HepG2 (cell line): Measurements from ENCODE around the gene PEX13. TPM values are rescaled to one million over a fixed set of nuclear protein-coding genes. Genes with fewer than 3 reads are reported as not detected.

Experiments used
- CBFB ChIP-seq: sonication (generic); formaldehyde crosslinking; IDR thresholded peaks from 2 replicates; pipeline ENCODE4 v1.4.0; 2020; ENCODE audit warnings: missing genetic modification reagents
- ELF1 ChIP-seq: sonication (generic); formaldehyde crosslinking; IDR thresholded peaks from 2 replicates; pipeline ENCODE4 v1.4.0; 2020; ENCODE audit warnings: missing genetic modification reagents
- HMG20A ChIP-seq: IDR thresholded peaks from 2 replicates; pipeline ENCODE4 v1.6.1; 2016; ENCODE audit warnings: borderline replicate concordance
- IKZF4 ChIP-seq: sonication (generic); formaldehyde crosslinking; IDR thresholded peaks from 2 replicates; pipeline ENCODE4 v1.5.1; 2020; ENCODE audit warnings: borderline replicate concordance, mild to moderate bottlenecking, low read depth, missing genetic modification reagents; ENCODE audit errors: not compliant biosample characterization
- KLF13 ChIP-seq: sonication (generic); formaldehyde crosslinking; IDR thresholded peaks from 2 replicates; pipeline ENCODE4 v1.4.0; 2020; ENCODE audit warnings: mild to moderate bottlenecking, missing genetic modification reagents
- LCORL ChIP-seq, 2 experiments: fragments of 450-650 bp in 1 of 2; sonication (generic) in 1 of 2; formaldehyde crosslinking in 1 of 2; IDR thresholded peaks; 2 replicates each; pipeline versions ENCODE4 v1.5.0 to v1.6.1; 2017 to 2020; ENCODE audit warnings: antibody characterized with exemption in 1 of 2, missing genetic modification reagents in 1 of 2
- MBNL3 ChIP-seq: fragments of 250-450 bp; sonication (Bioruptor Pico); conservative IDR thresholded peaks from 2 replicates; pipeline ENCODE4 v1.8.0; 2022; ENCODE audit warnings: mild to moderate bottlenecking, inconsistent platforms
- MED8 ChIP-seq: sonication (generic); formaldehyde crosslinking; IDR thresholded peaks from 2 replicates; pipeline ENCODE4 v1.8.1; 2023; ENCODE audit warnings: mild to moderate bottlenecking, missing genetic modification reagents; ENCODE audit not compliant: insufficient replicate concordance
- MEIS2 ChIP-seq: sonication (generic); formaldehyde crosslinking; IDR thresholded peaks from 2 replicates; pipeline ENCODE4 v1.9.0; 2021; ENCODE audit warnings: mild to moderate bottlenecking, missing genetic modification reagents
- POLR2AphosphoS5 ChIP-seq: IDR thresholded peaks from 2 replicates; pipeline ENCODE4 v1.6.1; 2012; ENCODE audit warnings: low read depth, low read length
- RARG ChIP-seq: sonication (generic); formaldehyde crosslinking; IDR thresholded peaks from 2 replicates; pipeline ENCODE4 v1.4.0; 2020; ENCODE audit warnings: low read depth, mild to moderate bottlenecking, missing genetic modification reagents
- SNAPC2 ChIP-seq: sonication (generic); formaldehyde crosslinking; IDR thresholded peaks from 2 replicates; pipeline ENCODE4 v1.8.1; 2022; ENCODE audit warnings: mild to moderate bottlenecking, missing genetic modification reagents
- SOX13 ChIP-seq, 3 experiments: fragments of 450-650 bp in 1 of 3; sonication (generic) in 1 of 3; formaldehyde crosslinking in 1 of 3; IDR thresholded peaks in 2 of 3; conservative IDR thresholded peaks in 1 of 3; 2 replicates each; pipeline versions ENCODE4 v1.5.0 to v1.6.1; 2016 to 2020; ENCODE audit warnings: antibody characterized with exemption in 1 of 3, mild to moderate bottlenecking in 1 of 3, missing compliant biosample characterization in 1 of 3, missing genetic modification reagents in 1 of 3, moderate library complexity in 1 of 3
- STAT5B ChIP-seq: sonication (generic); formaldehyde crosslinking; IDR thresholded peaks from 2 replicates; pipeline ENCODE4 v1.4.0; 2020; ENCODE audit warnings: missing genetic modification reagents
- ZFP36L2 ChIP-seq: sonication (generic); formaldehyde crosslinking; IDR thresholded peaks from 2 replicates; pipeline ENCODE4 v1.4.0; 2020; ENCODE audit warnings: missing genetic modification reagents
- ZKSCAN8 ChIP-seq: IDR thresholded peaks from 2 replicates; pipeline ENCODE4 v1.6.1; 2016; ENCODE audit warnings: borderline replicate concordance, missing genetic modification reagents, missing compliant biosample characterization
- ZNF224 ChIP-seq: sonication (generic); formaldehyde crosslinking; IDR thresholded peaks from 2 replicates; pipeline ENCODE4 v1.5.0; 2020; ENCODE audit warnings: mild to moderate bottlenecking, missing genetic modification reagents
- ZNF33B ChIP-seq: sonication (generic); formaldehyde crosslinking; IDR thresholded peaks from 2 replicates; pipeline ENCODE4 v1.5.1; 2020; ENCODE audit warnings: mild to moderate bottlenecking, missing genetic modification reagents
- ZNF567 ChIP-seq: sonication (generic); formaldehyde crosslinking; IDR thresholded peaks from 2 replicates; pipeline ENCODE4 v1.8.1; 2023; ENCODE audit warnings: mild to moderate bottlenecking, missing genetic modification reagents, borderline replicate concordance
- polyA plus RNA-seq, 8 experiments: library from polyadenylated mRNA; depleted of rRNA in 3 of 8; stranded (reverse) in 7 of 8; unstranded in 1 of 8; fragments of >200 nt; fragmentation: Illumina TruSeq in 4 of 8; extraction: Trizol in 4 of 8; gene quantifications; 2 replicates each; pipeline versions ENCODE4 v1.2.1 to v1.2.3, GENCODE V29; 2011 to 2016; ENCODE audit warnings: low read depth in 4 of 8, missing spikeins in 1 of 8, mixed read lengths in 1 of 8; ENCODE audit not compliant: insufficient read depth in 1 of 8
- total RNA-seq, 5 experiments: library from RNA; depleted of rRNA; stranded (reverse); fragments of >200 nt; fragmentation: Illumina TruSeq; extraction: Trizol; gene quantifications; 2 replicates each; pipeline ENCODE4 v1.2.3, GENCODE V29; 2016; ENCODE audit warnings: low read depth in 1 of 5
- TF ChIP-seq, protein P1 (sequence below), 2 experiments: fragments of 450-650 bp in 1 of 2; sonication (generic) in 1 of 2; formaldehyde crosslinking in 1 of 2; IDR thresholded peaks; 2 replicates each; pipeline versions ENCODE4 v1.6.1 to v1.8.0; 2016 to 2022; ENCODE audit warnings: antibody characterized with exemption in 1 of 2, mild to moderate bottlenecking in 1 of 2, missing genetic modification reagents in 1 of 2

The PEX13 gene
- total and polyA plus RNA-seq, 2 of the 13 experiments (the other 11 are each of a cell fraction or from before 2014, with no cell fraction given) = 47.9 to 75.9 TPM

GRCh38 chr2:61015976-61016375 lies 1.5 kb upstream of the PEX13 start (continued):
- TF ChIP-seq, protein P1, sequence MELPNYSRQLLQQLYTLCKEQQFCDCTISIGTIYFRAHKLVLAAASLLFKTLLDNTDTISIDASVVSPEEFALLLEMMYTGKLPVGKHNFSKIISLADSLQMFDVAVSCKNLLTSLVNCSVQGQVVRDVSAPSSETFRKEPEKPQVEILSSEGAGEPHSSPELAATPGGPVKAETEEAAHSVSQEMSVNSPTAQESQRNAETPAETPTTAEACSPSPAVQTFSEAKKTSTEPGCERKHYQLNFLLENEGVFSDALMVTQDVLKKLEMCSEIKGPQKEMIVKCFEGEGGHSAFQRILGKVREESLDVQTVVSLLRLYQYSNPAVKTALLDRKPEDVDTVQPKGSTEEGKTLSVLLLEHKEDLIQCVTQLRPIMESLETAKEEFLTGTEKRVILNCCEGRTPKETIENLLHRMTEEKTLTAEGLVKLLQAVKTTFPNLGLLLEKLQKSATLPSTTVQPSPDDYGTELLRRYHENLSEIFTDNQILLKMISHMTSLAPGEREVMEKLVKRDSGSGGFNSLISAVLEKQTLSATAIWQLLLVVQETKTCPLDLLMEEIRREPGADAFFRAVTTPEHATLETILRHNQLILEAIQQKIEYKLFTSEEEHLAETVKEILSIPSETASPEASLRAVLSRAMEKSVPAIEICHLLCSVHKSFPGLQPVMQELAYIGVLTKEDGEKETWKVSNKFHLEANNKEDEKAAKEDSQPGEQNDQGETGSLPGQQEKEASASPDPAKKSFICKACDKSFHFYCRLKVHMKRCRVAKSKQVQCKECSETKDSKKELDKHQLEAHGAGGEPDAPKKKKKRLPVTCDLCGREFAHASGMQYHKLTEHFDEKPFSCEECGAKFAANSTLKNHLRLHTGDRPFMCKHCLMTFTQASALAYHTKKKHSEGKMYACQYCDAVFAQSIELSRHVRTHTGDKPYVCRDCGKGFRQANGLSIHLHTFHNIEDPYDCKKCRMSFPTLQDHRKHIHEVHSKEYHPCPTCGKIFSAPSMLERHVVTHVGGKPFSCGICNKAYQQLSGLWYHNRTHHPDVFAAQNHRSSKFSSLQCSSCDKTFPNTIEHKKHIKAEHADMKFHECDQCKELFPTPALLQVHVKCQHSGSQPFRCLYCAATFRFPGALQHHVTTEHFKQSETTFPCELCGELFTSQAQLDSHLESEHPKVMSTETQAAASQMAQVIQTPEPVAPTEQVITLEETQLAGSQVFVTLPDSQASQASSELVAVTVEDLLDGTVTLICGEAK (IDR thresholded peaks at IDR 0.05) = no peak
- TF ChIP-seq, protein P1 (CRISPR knock-in tag; IDR thresholded peaks at IDR 0.05) = no peak
- 0 out of 2 replicates have a peak, but pooled peaks have one; percentile 23 for TF ChIP-seq LCORL (IDR thresholded peaks at IDR 0.05)
- TF ChIP-seq LCORL (CRISPR knock-in tag; IDR thresholded peaks at IDR 0.05) = no peak
- no peak for TF ChIP-seq SNAPC2 (CRISPR knock-in tag)
- peak; percentile 7; the same call in 1 of the 2 replicates for TF ChIP-seq HMG20A (CRISPR knock-in tag)
- no peak for TF ChIP-seq SOX13 (IDR thresholded peaks at IDR 0.05)
- peak in 1 of 2 experiments; percentile 47; a peak in 1 of 4 replicates for TF ChIP-seq SOX13 (CRISPR knock-in tag; conservative IDR thresholded peaks at IDR 0.05 in 1 of 2, IDR thresholded peaks at IDR 0.05 in 1 of 2)
- no peak for TF ChIP-seq ZNF224
- no peak for TF ChIP-seq STAT5B (CRISPR knock-in tag)
- no peak for TF ChIP-seq MBNL3 (CRISPR knock-in tag)
- no peak for TF ChIP-seq MEIS2 (CRISPR knock-in tag)
- TF ChIP-seq CBFB = no peak
- no peak for TF ChIP-seq ZNF567 (CRISPR knock-in tag)
- TF ChIP-seq ZFP36L2 (CRISPR knock-in tag) = no peak
- TF ChIP-seq ZKSCAN8 (CRISPR knock-in tag) = peak; percentile 42; the same call in 1 of the 2 replicates
- TF ChIP-seq ELF1 (CRISPR knock-in tag) = no peak
- TF ChIP-seq POLR2AphosphoS5 = no peak
- no peak for TF ChIP-seq MED8 (CRISPR knock-in tag)
- no peak for TF ChIP-seq IKZF4
- TF ChIP-seq KLF13 (CRISPR knock-in tag) = no peak
- no peak for TF ChIP-seq ZNF33B (CRISPR knock-in tag)
- TF ChIP-seq RARG (CRISPR knock-in tag) = no peak
